ENCODE measurements around the gene ZDHHC16. TPM values are rescaled to one million over a fixed set of nuclear protein-coding genes. Genes with fewer than 3 reads are reported as not detected.

Gene ZDHHC16
- total and polyA plus RNA-seq, 2 experiments from 2014 or later: 30.8 to 85.5 TPM

DNA sequence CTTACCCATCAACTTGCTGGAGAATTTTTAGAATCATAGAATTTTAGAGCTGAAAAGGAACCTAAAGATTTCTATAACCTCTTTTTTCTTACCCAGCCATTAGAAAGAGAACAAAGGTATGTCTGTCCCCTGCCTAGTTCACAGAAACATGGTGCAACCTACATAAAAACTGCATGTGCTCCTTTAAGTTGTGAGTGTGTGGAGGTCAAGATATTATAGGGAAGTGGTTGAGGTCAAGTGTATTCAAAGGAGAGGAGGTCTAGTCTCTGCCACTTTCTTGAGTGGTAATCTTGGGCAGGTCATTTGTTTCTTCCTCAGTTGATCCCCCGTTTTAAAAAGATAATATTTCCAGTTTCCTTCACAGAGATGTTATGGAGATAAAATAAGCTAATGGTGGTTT, 59.2 kb downstream of the ZDHHC16 start:
- Histone ChIP-seq H3K9me3 (ENCODE audit: low read depth) (no peaks in the 10 kb centered on the region), H3K27me3 (peaks cover 13% of the 10 kb centered on the region), H3K4me1 (ENCODE audit: low read depth) (no peaks in the 10 kb centered on the region), H3K4me3 (no peak overlapping the region), H3K36me3 (no peaks in the 10 kb centered on the region), H3K27ac (no peak overlapping the region)
- no peak for DNase-seq (ENCODE audit: low read depth in 1 of 2, low spot score in 1 of 2)
- TF ChIP-seq, protein P1, sequence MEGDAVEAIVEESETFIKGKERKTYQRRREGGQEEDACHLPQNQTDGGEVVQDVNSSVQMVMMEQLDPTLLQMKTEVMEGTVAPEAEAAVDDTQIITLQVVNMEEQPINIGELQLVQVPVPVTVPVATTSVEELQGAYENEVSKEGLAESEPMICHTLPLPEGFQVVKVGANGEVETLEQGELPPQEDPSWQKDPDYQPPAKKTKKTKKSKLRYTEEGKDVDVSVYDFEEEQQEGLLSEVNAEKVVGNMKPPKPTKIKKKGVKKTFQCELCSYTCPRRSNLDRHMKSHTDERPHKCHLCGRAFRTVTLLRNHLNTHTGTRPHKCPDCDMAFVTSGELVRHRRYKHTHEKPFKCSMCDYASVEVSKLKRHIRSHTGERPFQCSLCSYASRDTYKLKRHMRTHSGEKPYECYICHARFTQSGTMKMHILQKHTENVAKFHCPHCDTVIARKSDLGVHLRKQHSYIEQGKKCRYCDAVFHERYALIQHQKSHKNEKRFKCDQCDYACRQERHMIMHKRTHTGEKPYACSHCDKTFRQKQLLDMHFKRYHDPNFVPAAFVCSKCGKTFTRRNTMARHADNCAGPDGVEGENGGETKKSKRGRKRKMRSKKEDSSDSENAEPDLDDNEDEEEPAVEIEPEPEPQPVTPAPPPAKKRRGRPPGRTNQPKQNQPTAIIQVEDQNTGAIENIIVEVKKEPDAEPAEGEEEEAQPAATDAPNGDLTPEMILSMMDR (IDR thresholded peaks at IDR 0.05; ENCODE audit: low read depth, low read length): no peak

DNA sequence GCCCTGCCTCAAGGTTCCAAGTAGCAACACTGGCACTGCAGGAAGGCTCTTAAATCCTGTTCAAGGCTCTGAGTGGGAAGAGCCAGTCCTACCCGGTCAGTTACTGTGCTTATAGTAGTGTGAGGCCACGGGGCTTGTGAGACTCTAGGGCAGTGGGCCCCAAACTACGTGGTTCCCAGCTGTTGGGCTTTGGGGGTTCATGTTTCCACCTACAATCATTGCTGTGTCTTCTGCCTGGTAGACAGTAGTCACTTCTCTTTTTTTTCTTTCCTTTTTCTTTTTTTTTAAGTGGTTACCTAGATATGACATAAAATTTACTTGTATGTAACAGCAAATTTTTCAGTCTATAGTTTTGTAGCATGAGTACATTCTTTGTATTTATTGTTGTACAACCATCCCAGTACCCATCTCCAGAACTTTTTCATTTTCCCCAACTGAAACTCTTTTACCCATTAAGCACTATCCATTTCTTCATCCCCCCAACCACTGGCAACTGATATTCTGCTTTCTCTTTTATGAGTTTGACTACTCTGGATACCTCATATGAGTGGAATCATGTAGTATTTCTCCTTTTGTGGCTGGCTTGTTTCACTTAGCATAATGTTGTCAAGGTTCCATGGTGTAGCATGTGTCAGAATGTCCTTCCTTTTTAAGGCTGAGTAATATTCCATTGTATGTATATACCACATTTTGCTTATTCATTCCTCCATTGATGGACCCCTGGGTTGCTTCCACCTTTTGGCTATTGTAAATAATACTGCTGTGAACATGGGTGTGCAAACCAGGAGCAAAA, 60.4 kb downstream of the ZDHHC16 start:
- H3K27ac ChIP-seq: no peak overlapping the region
- TF ChIP-seq, protein P1 (IDR thresholded peaks at IDR 0.05; ENCODE audit: low read depth, low read length): no peak
- H3K4me3 ChIP-seq: no peak overlapping the region
- H3K4me1 ChIP-seq (ENCODE audit: low read depth): no peaks in the 10 kb centered on the region
- no peaks in the 10 kb centered on the region for H3K36me3 ChIP-seq
- DNase-seq (ENCODE audit: low read depth in 1 of 2, low spot score in 1 of 2): no peak
- peaks cover under 1% of the 10 kb centered on the region for H3K27me3 ChIP-seq
- no peaks in the 10 kb centered on the region for H3K9me3 ChIP-seq (ENCODE audit: low read depth)

Other genes starting within 250 kb of the ZDHHC16 start
- 7.5 and 18.7 TPM in 2 replicates for gene ARHGAP19, start 153.5 kb upstream of the ZDHHC16 start, total RNA-seq
- 5.3 and 15.8 TPM in 2 replicates for gene ARHGAP19, start 153.5 kb upstream of the ZDHHC16 start, polyA plus RNA-seq
- 12.7 and 17.3 TPM in 2 replicates for gene FRAT1, start 126.9 kb upstream of the ZDHHC16 start, total RNA-seq
- gene FRAT1, start 126.9 kb upstream of the ZDHHC16 start, polyA plus RNA-seq: 12.3 and 22.8 TPM in 2 replicates
- gene FRAT2, start 111.4 kb upstream of the ZDHHC16 start, total RNA-seq: 25.4 and 30.6 TPM in 2 replicates
- gene FRAT2, start 111.4 kb upstream of the ZDHHC16 start, polyA plus RNA-seq: 30.1 and 41.7 TPM in 2 replicates
- gene RRP12, start 44.8 kb upstream of the ZDHHC16 start, total RNA-seq: 14.5 and 16.2 TPM in 2 replicates
- 14.8 and 14.9 TPM in 2 replicates for gene RRP12, start 44.8 kb upstream of the ZDHHC16 start, polyA plus RNA-seq
- 912 and 1,364 TPM in 2 replicates for gene PGAM1, start 20.0 kb upstream of the ZDHHC16 start, total RNA-seq
- gene PGAM1, start 20.0 kb upstream of the ZDHHC16 start, polyA plus RNA-seq: 1,322 and 1,889 TPM in 2 replicates
- gene EXOSC1, start 169 bp upstream of the ZDHHC16 start, total RNA-seq: 33.6 and 38.3 TPM in 2 replicates
- 56.5 and 75.0 TPM in 2 replicates for gene EXOSC1, start 169 bp upstream of the ZDHHC16 start, polyA plus RNA-seq
- gene MMS19, start 52.2 kb downstream of the ZDHHC16 start, total RNA-seq: 94.0 and 124 TPM in 2 replicates
- gene MMS19, start 52.2 kb downstream of the ZDHHC16 start, polyA plus RNA-seq: 72.5 and 85.6 TPM in 2 replicates
- 9.5 and 13.5 TPM in 2 replicates for gene UBTD1, start 52.7 kb downstream of the ZDHHC16 start, total RNA-seq
- 13.1 and 15.8 TPM in 2 replicates for gene UBTD1, start 52.7 kb downstream of the ZDHHC16 start, polyA plus RNA-seq
- not detected in 2 replicates for gene ANKRD2, start 126.6 kb downstream of the ZDHHC16 start, total RNA-seq
- not detected in 2 replicates for gene ANKRD2, start 126.6 kb downstream of the ZDHHC16 start, polyA plus RNA-seq
- 2.1 and 3.8 TPM in 2 replicates for gene HOGA1, start 138.2 kb downstream of the ZDHHC16 start, total RNA-seq
- gene HOGA1, start 138.2 kb downstream of the ZDHHC16 start, polyA plus RNA-seq: 2.1 and 5.3 TPM in 2 replicates
- gene C10orf62, start 143.5 kb downstream of the ZDHHC16 start, total RNA-seq: 0.25 and 0.30 TPM in 2 replicates
- gene C10orf62, start 143.5 kb downstream of the ZDHHC16 start, polyA plus RNA-seq: not detected in 2 replicates
- gene MORN4, start 187.3 kb downstream of the ZDHHC16 start, total RNA-seq: 16.8 and 18.7 TPM in 2 replicates
- gene MORN4, start 187.3 kb downstream of the ZDHHC16 start, polyA plus RNA-seq: 48.1 and 61.4 TPM in 2 replicates
- gene PI4K2A, start 194.5 kb downstream of the ZDHHC16 start, total RNA-seq: 19.7 and 24.9 TPM in 2 replicates
- 15.8 and 20.1 TPM in 2 replicates for gene PI4K2A, start 194.5 kb downstream of the ZDHHC16 start, polyA plus RNA-seq
- gene AVPI1, start 241.1 kb downstream of the ZDHHC16 start, total RNA-seq: 8.7 and 19.0 TPM in 2 replicates
- gene AVPI1, start 241.1 kb downstream of the ZDHHC16 start, polyA plus RNA-seq: 12.9 and 15.8 TPM in 2 replicates

Data from cardiac muscle cell (in vitro differentiated cells and primary cell).